Neural cell (in vitro differentiated cells): Measurements from ENCODE around the gene BGN. TPM values are rescaled to one million over a fixed set of nuclear protein-coding genes. Genes with fewer than 3 reads are reported as not detected.

ENCODE experiments used
- H2AFZ ChIP-seq: fragments of 200-600, 300-800 bp; sonication (generic), shearing (Covaris generic); 2 replicates; pipeline ENCODE4 v1.6.0; 2014; ENCODE audit warnings: low read depth, mild to moderate bottlenecking, antibody characterized with exemption, low read length, moderate library complexity
- H3F3A ChIP-seq: fragments of 200-600 bp; shearing (Covaris generic); 2 replicates; pipeline ENCODE4 v1.6.1; 2016; ENCODE audit warnings: mild to moderate bottlenecking, moderate library complexity, mixed read lengths, antibody characterized with exemption, low read length; ENCODE audit not compliant: insufficient read depth, poor library complexity, severe bottlenecking
- H3K27ac ChIP-seq: fragments of 200-600, 300-800 bp; sonication (generic), shearing (Covaris generic); 2 replicates; pipeline ENCODE4 v1.5.1; 2014; ENCODE audit warnings: mild to moderate bottlenecking, low read length, moderate library complexity
- H3K27me3 ChIP-seq: fragments of 300-800, 200-600 bp; sonication (generic), shearing (Covaris generic); 2 replicates; pipeline ENCODE4 v1.6.0; 2014; ENCODE audit warnings: mild to moderate bottlenecking, low read depth, low read length, moderate library complexity; ENCODE audit not compliant: insufficient read depth
- H3K36me3 ChIP-seq: fragments of 300-800, 200-600 bp; sonication (generic), shearing (Covaris generic); 2 replicates; pipeline ENCODE4 v1.5.1; 2014; ENCODE audit warnings: mild to moderate bottlenecking, antibody characterized with exemption, low read length, moderate library complexity; ENCODE audit not compliant: insufficient read depth
- H3K4me2 ChIP-seq: fragments of 300-800, 200-600 bp; sonication (generic), shearing (Covaris generic); 2 replicates; pipeline ENCODE4 v1.6.0; 2014; ENCODE audit warnings: mild to moderate bottlenecking, low read length
- H3K4me3 ChIP-seq: fragments of 300-800, 200-600 bp; sonication (generic), shearing (Covaris generic); 2 replicates; pipeline ENCODE4 v1.5.1; 2014; ENCODE audit warnings: mild to moderate bottlenecking, low read length, moderate library complexity
- H3K79me2 ChIP-seq: fragments of 200-600 bp; shearing (Covaris generic); replicated peaks from 2 replicates; pipeline ENCODE4 v1.6.0; 2014; ENCODE audit warnings: mild to moderate bottlenecking, low read length, moderate library complexity; ENCODE audit not compliant: insufficient read depth
- H3K9ac ChIP-seq: fragments of 300-800, 200-600 bp; sonication (generic), shearing (Covaris generic); 2 replicates; pipeline ENCODE4 v1.6.1; 2016; ENCODE audit warnings: mild to moderate bottlenecking, low read length, mixed read lengths
- H3K9me2 ChIP-seq: fragments of 200-600 bp; shearing (Covaris generic); 2 replicates; pipeline ENCODE4 v1.6.1; 2016; ENCODE audit warnings: mild to moderate bottlenecking, low read length, mixed read lengths; ENCODE audit not compliant: insufficient read depth
- H3K9me3 ChIP-seq: fragments of 200-600, 300-800 bp; sonication (generic), shearing (Covaris generic); 2 replicates; pipeline ENCODE4 v1.6.1; 2016; ENCODE audit warnings: mild to moderate bottlenecking, mixed run types, low read length, moderate library complexity, mixed read lengths
- H4K20me1 ChIP-seq: fragments of 200-600 bp; shearing (Covaris generic); 2 replicates; pipeline ENCODE4 v1.6.1; 2016; ENCODE audit warnings: mild to moderate bottlenecking, mixed run types; ENCODE audit not compliant: insufficient read depth
- CTCF ChIP-seq: fragments of 450-650 bp; IDR thresholded peaks from 2 replicates; pipeline ENCODE4 v1.5.1; 2014; ENCODE audit warnings: antibody characterized with exemption, mild to moderate bottlenecking, moderate library complexity; ENCODE audit not compliant: poor library complexity, severe bottlenecking
- EP300 ChIP-seq: fragments of 450-650 bp; conservative IDR thresholded peaks from 2 replicates; pipeline ENCODE4 v1.6.1; 2014; ENCODE audit warnings: antibody characterized with exemption, mild to moderate bottlenecking, moderate library complexity; ENCODE audit not compliant: poor library complexity, severe bottlenecking
- EZH2 ChIP-seq: fragments of 200-600, 300-800 bp; shearing (Covaris generic), sonication (generic); IDR thresholded peaks from 2 replicates; pipeline ENCODE4 v1.6.1; 2014; ENCODE audit warnings: antibody characterized with exemption, low read length, borderline replicate concordance, mild to moderate bottlenecking; ENCODE audit not compliant: insufficient read depth, poor library complexity, severe bottlenecking
- MXI1 ChIP-seq: fragments of 450-650 bp; conservative IDR thresholded peaks from 2 replicates; pipeline ENCODE4 v1.6.1; 2014; ENCODE audit warnings: antibody characterized with exemption, mild to moderate bottlenecking; ENCODE audit not compliant: poor library complexity, severe bottlenecking
- POLR2AphosphoS5 ChIP-seq: IDR thresholded peaks from 2 replicates; pipeline ENCODE4 v1.6.1; 2012
- RAD21 ChIP-seq: fragments of 450-650 bp; conservative IDR thresholded peaks from 2 replicates; pipeline ENCODE4 v1.6.1; 2014; ENCODE audit warnings: antibody characterized with exemption, mild to moderate bottlenecking, moderate library complexity
- REST ChIP-seq: IDR thresholded peaks from 2 replicates; pipeline ENCODE4 v1.6.1; 2012; ENCODE audit warnings: borderline replicate concordance
- SMC3 ChIP-seq: fragments of 450-650 bp; conservative IDR thresholded peaks from 2 replicates; pipeline ENCODE4 v1.6.1; 2014; ENCODE audit warnings: antibody characterized with exemption, mild to moderate bottlenecking, moderate library complexity; ENCODE audit not compliant: poor library complexity
- TAF1 ChIP-seq: IDR thresholded peaks from 2 replicates; pipeline ENCODE4 v1.6.1; 2012; ENCODE audit warnings: low read depth
- polyA plus RNA-seq: library from polyadenylated mRNA; depleted of rRNA; stranded (reverse); fragments of >200 nt; gene quantifications from 2 replicates; pipeline ENCODE4 v1.2.3, GENCODE V29; 2014

The BGN gene
- polyA plus RNA-seq, 1 donor from 2014 or later = not detected

- Histone ChIP-seq H4K20me1 (no peaks in the 10 kb centered on the region), H3K27me3 (peaks cover 5% of the 10 kb centered on the region), H2AFZ (no peak overlapping the region), H3K4me3 (no peak overlapping the region), H3K79me2 (no peaks in the 10 kb centered on the region), H3K36me3 (no peaks in the 10 kb centered on the region), H3K9me2 (no peaks in the 10 kb centered on the region), H3K9me3 (no peaks in the 10 kb centered on the region), H3F3A (no peaks in the 10 kb centered on the region), H3K4me2 (no peak overlapping the region), H3K27ac (no peak overlapping the region), H3K9ac (no peak overlapping the region)
- TF ChIP-seq RAD21 (no peak), REST (no peak), MXI1 (no peak), TAF1 (no peak), SMC3 (no peak), CTCF (no peak), POLR2AphosphoS5 (no peak), EZH2 (no peak), EP300 (no peak)
These were observed 21.7 kb upstream of the BGN start for GRCh38 chrX:153473126-153473525.

GRCh38 chrX:153474266-153474665 is 20.5 kb upstream of the BGN start:
- Histone ChIP-seq H3K4me3 (no peak overlapping the region), H3K36me3 (no peaks in the 10 kb centered on the region), H3K27ac (no peak overlapping the region), H3F3A (no peaks in the 10 kb centered on the region), H3K9me2 (no peaks in the 10 kb centered on the region), H3K4me2 (no peak overlapping the region), H3K79me2 (no peaks in the 10 kb centered on the region), H2AFZ (no peak overlapping the region), H3K9ac (no peak overlapping the region), H3K27me3 (peaks cover 5% of the 10 kb centered on the region), H4K20me1 (no peaks in the 10 kb centered on the region), H3K9me3 (no peaks in the 10 kb centered on the region)
- TF ChIP-seq SMC3 (no peak), RAD21 (no peak), CTCF (no peak), EP300 (no peak), TAF1 (no peak), REST (no peak), MXI1 (no peak), POLR2AphosphoS5 (no peak), EZH2 (no peak)
